GM12878 (cell line): ENCODE results near the gene MRAP2. TPM values are rescaled to one million over a fixed set of nuclear protein-coding genes. Genes with fewer than 3 reads are reported as not detected.

Experiments used
- ATAC-seq: fragments of 200-7000 bp; cut with Tn5 transposase; 3 replicates; pipeline ENCODE4 v1.9.1; 2020; ENCODE audit warnings: mild to moderate bottlenecking, moderate library complexity
- BruUV-seq: library from RNA; stranded (reverse); fragments of 400-500 nt; replicated peaks from 2 replicates; lab custom pipeline; 2021; lab: Mats Ljungman, UMichigan
- CTCF ChIA-PET: fragments of 300-600 bp; sonication (Branson Sonifier 250); formaldehyde crosslinking; extraction: SDS; loops from one replicate; lab custom pipeline; 2021; ENCODE audit warnings: inconsistent platforms; lab: Yijun Ruan, JAX
- POLR2A ChIA-PET: fragments of 350-600 bp; formaldehyde crosslinking; extraction: SDS; loops from one replicate; lab custom pipeline; 2021; ENCODE audit warnings: inconsistent platforms; lab: Charles Lee
- RAD21 ChIA-PET: fragments of 300-600 bp; sonication (Branson Sonifier 250); formaldehyde crosslinking; loops from one replicate; lab custom pipeline; 2023; ENCODE audit warnings: antibody characterized with exemption; ENCODE audit not compliant: unreplicated experiment; lab: Charles Lee
- SMC1A ChIA-PET: fragments of 300-600 bp; sonication (Branson Sonifier 250); formaldehyde crosslinking; loops from one replicate; lab custom pipeline; 2023; ENCODE audit not compliant: unreplicated experiment, uncharacterized antibody; lab: Charles Lee
- DNase-seq: peaks from one replicate; pipeline ENCODE4 v3.0.0-alpha.2; 2011; ENCODE audit warnings: low read depth, low spot score
- FAIRE-seq: peaks from 3 replicates; lab custom pipeline; 2011; peaks lifted over from hg19 to GRCh38; lab: Jason Lieb, UNC
- H2AFZ ChIP-seq: 2 replicates; pipeline ENCODE4 v1.6.0; 2011; ENCODE audit warnings: low read depth, low read length, control low read depth; ENCODE audit not compliant: control insufficient read depth
- H3K27ac ChIP-seq: 2 replicates; pipeline ENCODE4 v1.5.1; 2011; ENCODE audit warnings: control low read depth; ENCODE audit not compliant: control insufficient read depth, insufficient read depth
- H3K27me3 ChIP-seq, 2 experiments: replicated peaks in 1 of 2; 2 replicates each; pipeline versions ENCODE4 v1.6.0 to v1.6.1; 2011; ENCODE audit warnings: low read length in 1 of 2; ENCODE audit not compliant: control insufficient read depth in 2 of 2, insufficient read depth in 2 of 2
- H3K36me3 ChIP-seq, 2 experiments: 2 replicates each; pipeline ENCODE4 v1.5.1; 2011; ENCODE audit warnings: low read length in 1 of 2; ENCODE audit not compliant: control insufficient read depth in 2 of 2, insufficient read depth in 2 of 2
- H3K4me1 ChIP-seq: 2 replicates; pipeline ENCODE4 v1.6.1; 2011; ENCODE audit warnings: mild to moderate bottlenecking, low read length, moderate library complexity, mixed read lengths; ENCODE audit not compliant: control insufficient read depth, insufficient read depth
- H3K4me2 ChIP-seq: 2 replicates; pipeline ENCODE4 v1.6.0; 2011; ENCODE audit warnings: control low read depth; ENCODE audit not compliant: control insufficient read depth, insufficient read depth
- H3K4me3 ChIP-seq: fragments of 200-600 bp; sonication (generic); 2 replicates; pipeline ENCODE4 v1.5.1; 2016
- H3K79me2 ChIP-seq: 2 replicates; pipeline ENCODE4 v1.6.0; 2011; ENCODE audit warnings: low read length; ENCODE audit not compliant: control insufficient read depth, insufficient read depth
- H3K9ac ChIP-seq: 2 replicates; pipeline ENCODE4 v1.8.0; 2011; ENCODE audit warnings: low read length, control low read depth, mixed read lengths; ENCODE audit not compliant: control insufficient read depth, insufficient read depth
- H3K9me3 ChIP-seq: replicated peaks from 3 replicates; pipeline ENCODE4 v1.5.1; 2011; ENCODE audit warnings: mild to moderate bottlenecking, low read length; ENCODE audit not compliant: control insufficient read depth, insufficient read depth
- H4K20me1 ChIP-seq: 2 replicates; pipeline ENCODE4 v1.6.0; 2011; ENCODE audit not compliant: control insufficient read depth, insufficient read depth
- ATF7 ChIP-seq: fragments of 450-650 bp; IDR thresholded peaks from 2 replicates; pipeline ENCODE4 v1.6.1; 2016; ENCODE audit warnings: low read depth, mild to moderate bottlenecking
- CEBPB ChIP-seq, 2 experiments: fragments of 150-350 bp in 1 of 2; IDR thresholded peaks; 2 replicates each; pipeline ENCODE4 v1.6.1; 2012 to 2014; ENCODE audit warnings: low read depth in 2 of 2, low read length in 2 of 2, borderline replicate concordance in 1 of 2, inconsistent platforms in 1 of 2
- EP300 ChIP-seq, 2 experiments: fragments of 150-350 bp in 1 of 2; IDR thresholded peaks; 2 replicates each; pipeline ENCODE4 v1.6.1; 2011 to 2012; ENCODE audit warnings: low read depth in 2 of 2, low read length in 2 of 2, borderline replicate concordance in 1 of 2, improper control_type of control experiment in 1 of 2, inconsistent platforms in 1 of 2; ENCODE audit not compliant: control insufficient read depth in 1 of 2
- FOXK2 ChIP-seq: fragments of 450-650 bp; IDR thresholded peaks from 2 replicates; pipeline ENCODE4 v1.6.1; 2017; ENCODE audit warnings: mild to moderate bottlenecking, moderate library complexity
- IRF4 ChIP-seq: IDR thresholded peaks from 2 replicates; pipeline ENCODE4 v1.6.1; 2011; ENCODE audit warnings: low read depth, low read length
- MEF2A ChIP-seq: IDR thresholded peaks from 2 replicates; pipeline ENCODE4 v1.6.1; 2011; ENCODE audit warnings: low read depth, mild to moderate bottlenecking, low read length, moderate library complexity; ENCODE audit not compliant: insufficient read depth
- MTA2 ChIP-seq: fragments of 450-650 bp; IDR thresholded peaks from 2 replicates; pipeline ENCODE4 v1.6.1; 2016; ENCODE audit warnings: low read depth, mild to moderate bottlenecking, moderate library complexity
- NBN ChIP-seq: fragments of 450-650 bp; IDR thresholded peaks from 2 replicates; pipeline ENCODE4 v1.6.1; 2016
- NFYB ChIP-seq: IDR thresholded peaks from 2 replicates; pipeline ENCODE4 v1.6.1; 2011; ENCODE audit warnings: low read depth, mild to moderate bottlenecking, low read length, improper control_type of control experiment, moderate library complexity; ENCODE audit not compliant: insufficient read depth
- POU2F2 ChIP-seq: IDR thresholded peaks from 3 replicates; pipeline ENCODE4 v1.6.1; 2011; ENCODE audit warnings: low read depth, mild to moderate bottlenecking, low read length, borderline replicate concordance
- RELA ChIP-seq: fragments of 450-650 bp; IDR thresholded peaks from 2 replicates; pipeline ENCODE4 v1.8.0; 2014; ENCODE audit warnings: borderline replicate concordance; ENCODE audit not compliant: partially characterized antibody
- SIN3A ChIP-seq: IDR thresholded peaks from 2 replicates; pipeline ENCODE4 v1.6.1; 2012; ENCODE audit warnings: low read depth, low read length, improper control_type of control experiment
- SREBF1 ChIP-seq: IDR thresholded peaks from 2 replicates; pipeline ENCODE4 v1.6.1; 2012; ENCODE audit warnings: mild to moderate bottlenecking, low read length
- STAT1 ChIP-seq: fragments of 450-650 bp; conservative IDR thresholded peaks from 2 replicates; pipeline ENCODE4 v1.6.1; 2014; ENCODE audit warnings: antibody characterized with exemption, mild to moderate bottlenecking
- TARDBP ChIP-seq: IDR thresholded peaks from 2 replicates; pipeline ENCODE4 v1.6.1; 2016; ENCODE audit warnings: borderline replicate concordance
- ZNF274 ChIP-seq: IDR thresholded peaks from one replicate; pipeline ENCODE4 v1.8.0; 2011; ENCODE audit not compliant: insufficient read length, insufficient read depth
- ZZZ3 ChIP-seq: IDR thresholded peaks from 2 replicates; pipeline ENCODE4 v1.6.1; 2011; ENCODE audit warnings: low read depth; ENCODE audit not compliant: control insufficient read depth, insufficient read length
- WGBS: methylation state at CpG from one replicate; pipeline ENCODE4 v1.1.6; 2016; ENCODE audit warnings: low lambda C conversion rate; ENCODE audit not compliant: insufficient replicate concordance, insufficient coverage; ENCODE audit errors: missing lambda C conversion rate; 5-methylcytosine and 5-hydroxymethylcytosine counted together
- in situ Hi-C: fragments of 300-500 bp; cut with MboI; formaldehyde crosslinking; loops from 9 replicates; pipeline ENCODE4 v1.14.3; 2018; ENCODE audit warnings: mixed read lengths
- intact Hi-C: fragments of 100-400 bp; cut with micrococcal nuclease; formaldehyde crosslinking; loops from one replicate; pipeline ENCODE4 v1.14.2; 2022; ENCODE audit not compliant: unreplicated experiment
- polyA plus RNA-seq, 11 experiments: library from polyadenylated mRNA; depleted of rRNA in 4 of 11; unstranded in 6 of 11; stranded (reverse) in 5 of 11; fragments of >200 nt; fragmentation: Nextera tagmentation in 4 of 11; fragmentation: Illumina TruSeq in 1 of 11; extraction: Ambion mirVana in 4 of 11; extraction: Trizol in 1 of 11; gene quantifications; 1 replicate in 1 of 11; 2 replicates in 10 of 11; pipeline versions ENCODE4 v1.2.1 to v1.2.3, GENCODE V29; 2011 to 2016; ENCODE audit warnings: inconsistent platforms in 2 of 11, missing spikeins in 2 of 11, low read depth in 1 of 11
- total RNA-seq, 4 experiments: library from RNA; depleted of rRNA in 3 of 4; stranded (reverse); fragments of >200 nt in 3 of 4; fragmentation: Illumina TruSeq in 1 of 4; extraction: Trizol in 1 of 4; gene quantifications; 2 replicates each; pipeline versions ENCODE4 v1.2.1 to v1.2.3, GENCODE V29; 2013 to 2021
- TF ChIP-seq, protein P1 (sequence below): IDR thresholded peaks from 2 replicates; pipeline ENCODE4 v1.6.1; 2012; ENCODE audit warnings: improper control_type of control experiment, low read depth, low read length; ENCODE audit not compliant: insufficient replicate concordance
- TF ChIP-seq, protein P2 (sequence below): fragments of 450-650 bp; IDR thresholded peaks from 2 replicates; pipeline ENCODE4 v1.6.1; 2016; ENCODE audit warnings: mild to moderate bottlenecking

Gene MRAP2
- total and polyA plus RNA-seq, 10 of the 15 experiments (the other 5 are each of a cell fraction or from before 2014, with no cell fraction given) = not detected

DNA sequence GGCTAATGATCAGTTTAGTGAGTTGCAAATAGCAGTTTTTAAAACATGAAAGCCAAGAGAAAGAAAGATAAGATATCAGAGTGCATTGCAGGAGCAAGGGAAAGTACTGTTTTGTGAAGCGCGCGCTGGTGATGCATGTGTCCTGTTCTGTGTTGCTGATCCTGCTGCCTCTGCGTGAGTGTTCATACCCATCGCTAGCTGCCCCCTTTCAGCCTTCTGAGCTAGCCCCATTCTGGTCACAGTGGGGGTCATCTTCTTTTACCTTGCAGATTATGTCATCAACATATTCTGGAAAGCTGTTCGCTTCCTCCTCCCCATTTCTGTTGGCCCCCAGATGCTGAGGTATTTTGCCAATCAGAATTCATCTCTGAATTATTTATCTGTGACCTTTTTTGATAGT lies 1.9 kb downstream of the MRAP2 start:
- RAD21 ChIA-PET = no interaction called here
- SMC1A ChIA-PET = no interaction called here
- intact Hi-C loops (no loop called here), in situ Hi-C loops (no loop called here)
- 76% methylated on average over 6 of the region's 6 CpGs for WGBS
- Histone ChIP-seq H3K4me3 (no peak overlapping the region), H3K36me3 (no peaks in the 10 kb centered on the region), H3K9me3 (no peaks in the 10 kb centered on the region; the same call in 1 of the 3 replicates), H3K9ac (no peak overlapping the region), H3K27ac (no peak overlapping the region), H4K20me1 (no peaks in the 10 kb centered on the region), H2AFZ (no peak overlapping the region), H3K4me1 (no peaks in the 10 kb centered on the region), H3K27me3 (peaks cover 2 to 3% of the 10 kb centered on the region in 2 experiments), H3K79me2 (no peaks in the 10 kb centered on the region), H3K4me2 (no peak overlapping the region)
- no TSS peak for BruUV-seq
- FAIRE-seq (no peak), DNase-seq (no peak), ATAC-seq (no peak)
- POLR2A ChIA-PET = interaction anchor here (0.7 kb wide), 1 partner anchor 22 kb away, joined by 4 read pairs; no protein-coding TSS in a partner anchor
- CTCF ChIA-PET = interaction anchor here (0.6 to 0.7 kb wide), 3 partner anchors 279 to 982 kb away, joined by 3 read pairs; no protein-coding TSS in a partner anchor
- no peak for TF ChIP-seq ZNF274
- TF ChIP-seq NBN = no peak
- TF ChIP-seq, protein P1, sequence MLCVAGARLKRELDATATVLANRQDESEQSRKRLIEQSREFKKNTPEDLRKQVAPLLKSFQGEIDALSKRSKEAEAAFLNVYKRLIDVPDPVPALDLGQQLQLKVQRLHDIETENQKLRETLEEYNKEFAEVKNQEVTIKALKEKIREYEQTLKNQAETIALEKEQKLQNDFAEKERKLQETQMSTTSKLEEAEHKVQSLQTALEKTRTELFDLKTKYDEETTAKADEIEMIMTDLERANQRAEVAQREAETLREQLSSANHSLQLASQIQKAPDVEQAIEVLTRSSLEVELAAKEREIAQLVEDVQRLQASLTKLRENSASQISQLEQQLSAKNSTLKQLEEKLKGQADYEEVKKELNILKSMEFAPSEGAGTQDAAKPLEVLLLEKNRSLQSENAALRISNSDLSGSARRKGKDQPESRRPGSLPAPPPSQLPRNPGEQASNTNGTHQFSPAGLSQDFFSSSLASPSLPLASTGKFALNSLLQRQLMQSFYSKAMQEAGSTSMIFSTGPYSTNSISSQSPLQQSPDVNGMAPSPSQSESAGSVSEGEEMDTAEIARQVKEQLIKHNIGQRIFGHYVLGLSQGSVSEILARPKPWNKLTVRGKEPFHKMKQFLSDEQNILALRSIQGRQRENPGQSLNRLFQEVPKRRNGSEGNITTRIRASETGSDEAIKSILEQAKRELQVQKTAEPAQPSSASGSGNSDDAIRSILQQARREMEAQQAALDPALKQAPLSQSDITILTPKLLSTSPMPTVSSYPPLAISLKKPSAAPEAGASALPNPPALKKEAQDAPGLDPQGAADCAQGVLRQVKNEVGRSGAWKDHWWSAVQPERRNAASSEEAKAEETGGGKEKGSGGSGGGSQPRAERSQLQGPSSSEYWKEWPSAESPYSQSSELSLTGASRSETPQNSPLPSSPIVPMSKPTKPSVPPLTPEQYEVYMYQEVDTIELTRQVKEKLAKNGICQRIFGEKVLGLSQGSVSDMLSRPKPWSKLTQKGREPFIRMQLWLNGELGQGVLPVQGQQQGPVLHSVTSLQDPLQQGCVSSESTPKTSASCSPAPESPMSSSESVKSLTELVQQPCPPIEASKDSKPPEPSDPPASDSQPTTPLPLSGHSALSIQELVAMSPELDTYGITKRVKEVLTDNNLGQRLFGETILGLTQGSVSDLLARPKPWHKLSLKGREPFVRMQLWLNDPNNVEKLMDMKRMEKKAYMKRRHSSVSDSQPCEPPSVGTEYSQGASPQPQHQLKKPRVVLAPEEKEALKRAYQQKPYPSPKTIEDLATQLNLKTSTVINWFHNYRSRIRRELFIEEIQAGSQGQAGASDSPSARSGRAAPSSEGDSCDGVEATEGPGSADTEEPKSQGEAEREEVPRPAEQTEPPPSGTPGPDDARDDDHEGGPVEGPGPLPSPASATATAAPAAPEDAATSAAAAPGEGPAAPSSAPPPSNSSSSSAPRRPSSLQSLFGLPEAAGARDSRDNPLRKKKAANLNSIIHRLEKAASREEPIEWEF = no peak
- TF ChIP-seq MTA2 = no peak
- TF ChIP-seq EP300 (IDR thresholded peaks at IDR 0.05; ENCODE audit: borderline replicate concordance in 1 of 2, control insufficient read depth in 1 of 2, low read depth in 2 of 2, low read length in 2 of 2) = no peak
- no peak for TF ChIP-seq ATF7
- TF ChIP-seq STAT1 = no peak
- no peak for TF ChIP-seq IRF4
- TF ChIP-seq SIN3A = no peak
- no peak for TF ChIP-seq FOXK2
- TF ChIP-seq, protein P2, sequence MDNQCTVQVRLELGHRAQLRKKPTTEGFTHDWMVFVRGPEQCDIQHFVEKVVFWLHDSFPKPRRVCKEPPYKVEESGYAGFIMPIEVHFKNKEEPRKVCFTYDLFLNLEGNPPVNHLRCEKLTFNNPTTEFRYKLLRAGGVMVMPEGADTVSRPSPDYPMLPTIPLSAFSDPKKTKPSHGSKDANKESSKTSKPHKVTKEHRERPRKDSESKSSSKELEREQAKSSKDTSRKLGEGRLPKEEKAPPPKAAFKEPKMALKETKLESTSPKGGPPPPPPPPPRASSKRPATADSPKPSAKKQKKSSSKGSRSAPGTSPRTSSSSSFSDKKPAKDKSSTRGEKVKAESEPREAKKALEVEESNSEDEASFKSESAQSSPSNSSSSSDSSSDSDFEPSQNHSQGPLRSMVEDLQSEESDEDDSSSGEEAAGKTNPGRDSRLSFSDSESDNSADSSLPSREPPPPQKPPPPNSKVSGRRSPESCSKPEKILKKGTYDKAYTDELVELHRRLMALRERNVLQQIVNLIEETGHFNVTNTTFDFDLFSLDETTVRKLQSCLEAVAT = no peak
- no peak for TF ChIP-seq SREBF1
- no peak for TF ChIP-seq POU2F2
- no peak for TF ChIP-seq MEF2A
- TF ChIP-seq CEBPB (IDR thresholded peaks at IDR 0.05; ENCODE audit: borderline replicate concordance in 1 of 2, low read depth in 2 of 2, low read length in 2 of 2) = no peak
- TF ChIP-seq RELA = no peak
- no peak for TF ChIP-seq NFYB
- TF ChIP-seq TARDBP = no peak
- no peak for TF ChIP-seq ZZZ3
